Measurements from ENCODE around the gene ERBB4.

Gene ERBB4

GRCh38 chr2:212367431-212367830 lies 171.2 kb downstream of the ERBB4 start:
- no peak overlapping the region for H3K4me3 ChIP-seq (ENCODE audit: low read depth, low read length)
- no peak for TF ChIP-seq CTCF (conservative IDR thresholded peaks at IDR 0.05; ENCODE audit: low read depth, low read length)
- no peak for DNase-seq (ENCODE audit: low read depth)

GRCh38 chr2:212364112-212364985 lies 174.3 kb downstream of the ERBB4 start:
- no peak overlapping the region for H3K4me3 ChIP-seq (ENCODE audit: low read depth, low read length)
- no peak for DNase-seq (ENCODE audit: low read depth)
- no peak for TF ChIP-seq CTCF (conservative IDR thresholded peaks at IDR 0.05; ENCODE audit: low read depth, low read length)

- H3K4me3 ChIP-seq (ENCODE audit: low read depth, low read length) = no peak overlapping the region
- no peak for DNase-seq (ENCODE audit: low read depth)
- TF ChIP-seq CTCF (conservative IDR thresholded peaks at IDR 0.05; ENCODE audit: low read depth, low read length) = no peak
These were observed 177.3 kb downstream of the ERBB4 start for GRCh38 chr2:212361174-212361756.

- TF ChIP-seq CTCF (conservative IDR thresholded peaks at IDR 0.05; ENCODE audit: low read depth, low read length) = no peak
- no peak for DNase-seq (ENCODE audit: low read depth)
- no peak overlapping the region for H3K4me3 ChIP-seq (ENCODE audit: low read depth, low read length)
These were observed 178.5 kb downstream of the ERBB4 start for GRCh38 chr2:212360068-212360460.

- H3K4me3 ChIP-seq (ENCODE audit: low read depth, low read length) = no peak overlapping the region
- no peak for TF ChIP-seq CTCF (conservative IDR thresholded peaks at IDR 0.05; ENCODE audit: low read depth, low read length)
- DNase-seq (ENCODE audit: low read depth) = no peak
These were observed 179.1 kb downstream of the ERBB4 start for GRCh38 chr2:212359425-212360067.

GRCh38 chr2:212357606-212358005 lies 181.0 kb downstream of the ERBB4 start:
- DNase-seq (ENCODE audit: low read depth) = no peak
- H3K4me3 ChIP-seq (ENCODE audit: low read depth, low read length) = no peak overlapping the region
- no peak for TF ChIP-seq CTCF (conservative IDR thresholded peaks at IDR 0.05; ENCODE audit: low read depth, low read length)

Data from choroid plexus epithelial cell (primary cell).